HCT116 (cell line): ENCODE data around the gene ZSCAN23. TPM values are rescaled to one million over a fixed set of nuclear protein-coding genes. Genes with fewer than 3 reads are reported as not detected.

Experiments used
- ATAC-seq: fragments of 200-7000 bp; cut with Tn5 transposase; 2 replicates; pipeline ENCODE4 v1.9.1; 2020; ENCODE audit warnings: mild to moderate bottlenecking, moderate library complexity
- BruUV-seq: library from RNA; stranded (reverse); fragments of 400-500 nt; replicated peaks from 2 replicates; lab custom pipeline; 2021; lab: Mats Ljungman, UMichigan
- CTCF ChIA-PET: fragments of 300-600 bp; sonication (Branson Sonifier 250); formaldehyde crosslinking; loops from one replicate; lab custom pipeline; 2021; ENCODE audit warnings: antibody characterized with exemption; lab: Charles Lee
- POLR2A ChIA-PET: fragments of 300-600, 350-600 bp; sonication (Branson Sonifier 250); formaldehyde crosslinking; loops from one replicate; lab custom pipeline; 2021; ENCODE audit warnings: antibody characterized with exemption; lab: Charles Lee
- RAD21 ChIA-PET, 2 experiments: fragments of 300-600 bp; sonication (Branson Sonifier 250); formaldehyde crosslinking; loops; one replicate each; lab custom pipeline; 2023; ENCODE audit warnings: low total read pairs in 2 of 2; ENCODE audit not compliant: uncharacterized antibody in 2 of 2, unreplicated experiment in 2 of 2, low non-redundant PET in 1 of 2; lab: Charles Lee
- DNase-seq: peaks from one replicate; pipeline ENCODE4 v3.0.0-alpha.2; 2010; ENCODE audit warnings: low read depth, low spot score
- H2AFZ ChIP-seq: fragments of 200-600 bp; shearing (Covaris generic), sonication (generic); 2 replicates; pipeline ENCODE4 v1.6.1; 2017; ENCODE audit warnings: low read depth, mixed run types, mixed read lengths, antibody characterized with exemption, low read length; ENCODE audit not compliant: poor library complexity, severe bottlenecking
- H3K27ac ChIP-seq: 2 replicates; pipeline ENCODE4 v1.5.1; 2012; ENCODE audit warnings: low read depth, low read length
- H3K27me3 ChIP-seq: fragments of 200-600 bp; sonication (generic); 2 replicates; pipeline ENCODE4 v1.6.1; 2016; ENCODE audit warnings: mixed run types, low read length, mixed read lengths; ENCODE audit not compliant: insufficient read depth
- H3K36me3 ChIP-seq, 2 experiments: fragments of 200-500 bp in 1 of 2; fragments of 200-600 bp in 1 of 2; sonication (Bioruptor generic) in 1 of 2; sonication (generic) in 1 of 2; 2 replicates each; pipeline versions ENCODE4 v1.5.1 to v1.6.1; 2014 to 2016; ENCODE audit warnings: low read length in 2 of 2, inconsistent platforms in 1 of 2, mixed read lengths in 1 of 2, mixed run types in 1 of 2; ENCODE audit not compliant: insufficient read depth in 2 of 2, control insufficient read depth in 1 of 2
- H3K4me1 ChIP-seq, 2 experiments: fragments of 200-600 bp in 1 of 2; sonication (generic) in 1 of 2; 2 replicates each; pipeline versions ENCODE4 v1.5.1 to v1.6.1; 2012 to 2017; ENCODE audit warnings: low read length in 2 of 2, inconsistent platforms in 1 of 2, mild to moderate bottlenecking in 1 of 2, mixed read lengths in 1 of 2, mixed run types in 1 of 2, moderate library complexity in 1 of 2; ENCODE audit not compliant: insufficient read depth in 2 of 2, control insufficient read depth in 1 of 2
- H3K4me2 ChIP-seq: fragments of 200-600 bp; sonication (generic); 2 replicates; pipeline ENCODE4 v1.6.1; 2017; ENCODE audit warnings: mixed run types, low read length, mixed read lengths
- H3K4me3 ChIP-seq, 2 experiments: fragments of 200-600 bp in 1 of 2; sonication (generic) in 1 of 2; replicated peaks in 1 of 2; 2 replicates each; pipeline ENCODE4 v1.5.1; 2011 to 2016; ENCODE audit warnings: low read length in 2 of 2, control low read depth in 1 of 2, low read depth in 1 of 2, mild to moderate bottlenecking in 1 of 2, mixed read lengths in 1 of 2, mixed run types in 1 of 2
- H3K79me2 ChIP-seq: fragments of 200-600 bp; sonication (generic); 2 replicates; pipeline ENCODE4 v1.6.1; 2017; ENCODE audit warnings: mild to moderate bottlenecking, mixed run types, low read length, moderate library complexity, mixed read lengths; ENCODE audit not compliant: insufficient read depth
- H3K9ac ChIP-seq: fragments of 200-600 bp; sonication (generic); 2 replicates; pipeline ENCODE4 v1.6.1; 2016; ENCODE audit warnings: low read length, mixed read lengths
- H3K9me2 ChIP-seq: fragments of 200-600 bp; sonication (generic), shearing (Covaris generic); 2 replicates; pipeline ENCODE4 v1.6.1; 2017; ENCODE audit warnings: mixed run types, mild to moderate bottlenecking, moderate library complexity; ENCODE audit not compliant: insufficient read depth
- H3K9me3 ChIP-seq, 2 experiments: fragments of 200-500 bp in 1 of 2; fragments of 200-600 bp in 1 of 2; sonication (Bioruptor generic) in 1 of 2; sonication (generic) in 1 of 2; 2 replicates each; pipeline ENCODE4 v1.6.1; 2014 to 2017; ENCODE audit warnings: low read length in 2 of 2, mixed read lengths in 2 of 2, inconsistent platforms in 1 of 2, low read depth in 1 of 2, mild to moderate bottlenecking in 1 of 2, mixed run types in 1 of 2, moderate library complexity in 1 of 2; ENCODE audit not compliant: control insufficient read depth in 1 of 2, insufficient read depth in 1 of 2
- H4K20me1 ChIP-seq: fragments of 200-600 bp; sonication (generic), shearing (Covaris generic); 2 replicates; pipeline ENCODE4 v1.6.1; 2017; ENCODE audit warnings: mixed run types, mild to moderate bottlenecking, moderate library complexity; ENCODE audit not compliant: insufficient read depth
- ATF3 ChIP-seq: IDR thresholded peaks from 2 replicates; pipeline ENCODE4 v1.6.1; 2012
- CEBPB ChIP-seq: IDR thresholded peaks from 2 replicates; pipeline ENCODE4 v1.6.1; 2012; ENCODE audit warnings: low read depth
- CTCF ChIP-seq, 3 experiments: fragments of 200-600 bp in 1 of 3; sonication (generic) in 1 of 3; IDR thresholded peaks in 2 of 3; conservative IDR thresholded peaks in 1 of 3; 2 replicates each; pipeline ENCODE4 v1.5.1; 2012 to 2017; ENCODE audit warnings: low read depth in 2 of 3, low read length in 2 of 3, antibody characterized with exemption in 1 of 3, borderline replicate concordance in 1 of 3, control low read depth in 1 of 3, mild to moderate bottlenecking in 1 of 3, mixed read lengths in 1 of 3, mixed run types in 1 of 3, moderate library complexity in 1 of 3; ENCODE audit not compliant: insufficient read depth in 1 of 3
- EGR1 ChIP-seq: IDR thresholded peaks from 2 replicates; pipeline ENCODE4 v1.6.1; 2012; ENCODE audit warnings: low read depth
- ELF1 ChIP-seq: IDR thresholded peaks from 2 replicates; pipeline ENCODE4 v1.6.1; 2012; ENCODE audit warnings: low read depth, borderline replicate concordance
- FOSL1 ChIP-seq: IDR thresholded peaks from 2 replicates; pipeline ENCODE4 v1.6.1; 2012; ENCODE audit warnings: low read depth
- MAX ChIP-seq: IDR thresholded peaks from 2 replicates; pipeline ENCODE4 v1.6.1; 2012
- POLR2A ChIP-seq: IDR thresholded peaks from 2 replicates; pipeline ENCODE4 v1.7.0; 2011; ENCODE audit warnings: borderline replicate concordance; ENCODE audit not compliant: insufficient read depth, insufficient read length; ENCODE audit errors: extremely low read depth
- POLR2AphosphoS5 ChIP-seq: IDR thresholded peaks from 2 replicates; pipeline ENCODE4 v1.6.1; 2011; ENCODE audit warnings: mild to moderate bottlenecking, low read depth, low read length, moderate library complexity
- RAD21 ChIP-seq: IDR thresholded peaks from 2 replicates; pipeline ENCODE4 v1.6.1; 2012; ENCODE audit warnings: low read depth, mild to moderate bottlenecking
- REST ChIP-seq: IDR thresholded peaks from 2 replicates; pipeline ENCODE4 v1.6.1; 2012; ENCODE audit warnings: low read depth
- SIN3A ChIP-seq: IDR thresholded peaks from 2 replicates; pipeline ENCODE4 v1.6.1; 2012; ENCODE audit warnings: low read depth
- SP1 ChIP-seq: IDR thresholded peaks from 2 replicates; pipeline ENCODE4 v1.6.1; 2012; ENCODE audit warnings: low read depth
- SRF ChIP-seq: IDR thresholded peaks from 2 replicates; pipeline ENCODE4 v1.6.1; 2012; ENCODE audit warnings: low read depth
- TCF7L2 ChIP-seq: IDR thresholded peaks from 2 replicates; pipeline ENCODE4 v1.7.0; 2011; ENCODE audit warnings: borderline replicate concordance, inconsistent platforms; ENCODE audit not compliant: insufficient read depth, insufficient read length; ENCODE audit errors: extremely low read depth
- YY1 ChIP-seq: IDR thresholded peaks from 2 replicates; pipeline ENCODE4 v1.6.1; 2011; ENCODE audit warnings: low read length, low read depth, moderate library complexity, mild to moderate bottlenecking; ENCODE audit not compliant: insufficient replicate concordance; ENCODE audit errors: extremely low read depth
- ZBTB33 ChIP-seq: IDR thresholded peaks from 2 replicates; pipeline ENCODE4 v1.6.1; 2011; ENCODE audit warnings: mild to moderate bottlenecking, low read length, moderate library complexity; ENCODE audit not compliant: insufficient replicate concordance; ENCODE audit errors: extremely low read depth
- ZFX ChIP-seq: fragments of 450-650 bp; IDR thresholded peaks from 2 replicates; pipeline ENCODE4 v1.6.1; 2017
- ZNF274 ChIP-seq: fragments of 200-500 bp; sonication (Bioruptor generic); IDR thresholded peaks from 2 replicates; pipeline ENCODE4 v1.6.1; 2014; ENCODE audit warnings: mild to moderate bottlenecking, low read depth, low read length, inconsistent platforms
- intact Hi-C: fragments of 100-400 bp; cut with micrococcal nuclease; formaldehyde crosslinking; loops from 2 replicates; pipeline ENCODE4 v1.10.0; 2022
- total RNA-seq: library from RNA; stranded (reverse); gene quantifications from one replicate; pipeline ENCODE4 v1.2.1, GENCODE V29; 2021; ENCODE audit not compliant: unreplicated experiment

The ZSCAN23 gene
- total RNA-seq, 1 experiment from 2014 or later: not detected

GRCh38 chr6:28436404-28436803, 6.9 kb downstream of the ZSCAN23 start:
- TF ChIP-seq FOSL1 (no peak), EGR1 (no peak), MAX (no peak), YY1 (no peak), ZNF274 (no peak), REST (no peak), ZBTB33 (no peak), POLR2A (no peak), CTCF (IDR thresholded peaks at IDR 0.05 in 2 of 3, conservative IDR thresholded peaks at IDR 0.05 in 1 of 3; ENCODE audit: borderline replicate concordance in 1 of 3, insufficient read depth in 1 of 3, low read depth in 2 of 3, low read length in 2 of 3) (no peak), SIN3A (no peak), ATF3 (no peak), RAD21 (no peak), SRF (no peak), POLR2AphosphoS5 (no peak), ELF1 (no peak), SP1 (no peak), TCF7L2 (no peak), CEBPB (no peak), ZFX (no peak)
- TF ChIP-seq, all 23 proteins: peak for 0
- Histone ChIP-seq H3K9ac (no peak overlapping the region), H4K20me1 (no peaks in the 10 kb centered on the region), H3K79me2 (no peaks in the 10 kb centered on the region), H3K4me2 (no peak overlapping the region), H3K9me3 (no peaks in the 10 kb centered on the region), H3K27me3 (no peaks in the 10 kb centered on the region), H3K36me3 (no peaks in the 10 kb centered on the region), H3K4me3 (no peak overlapping the region), H3K27ac (no peak overlapping the region), H3K4me1 (no peaks in the 10 kb centered on the region), H3K9me2 (no peaks in the 10 kb centered on the region), H2AFZ (no peak overlapping the region)
- RAD21 ChIA-PET: no interaction called here
- no peak for ATAC-seq
- intact Hi-C loops: no loop called here
- DNase-seq: no peak
- POLR2A ChIA-PET: no interaction called here
- CTCF ChIA-PET: no interaction called here
- no TSS peak for BruUV-seq
